Prostate gland (tissue), 2 donors: Measurements from ENCODE around the gene ONECUT1.

Experiments
- CTCF ChIP-seq, 4 experiments: fragments of 200-600 bp in 2 of 4; fragments of 450-650 bp in 2 of 4; sonication (generic) in 2 of 4; IDR thresholded peaks; 1 replicate in 3 of 4; 2 replicates in 1 of 4; pipeline ENCODE4 v1.5.1; 2016 to 2019; ENCODE audit warnings: antibody characterized with exemption in 4 of 4, mild to moderate bottlenecking in 2 of 4, moderate library complexity in 2 of 4
- POLR2A ChIP-seq: fragments of 450-650 bp; IDR thresholded peaks from one replicate; pipeline ENCODE4 v1.6.1; 2016; ENCODE audit warnings: antibody characterized with exemption, mild to moderate bottlenecking
- POLR2AphosphoS5 ChIP-seq: sonication (generic); formaldehyde crosslinking; IDR thresholded peaks from one replicate; pipeline ENCODE4 v1.6.1; 2017; ENCODE audit warnings: antibody characterized with exemption

- TF ChIP-seq CTCF (IDR thresholded peaks at IDR 0.05) (no peak), POLR2AphosphoS5 (no peak), POLR2A (no peak)
Measured at GRCh38 chr15:52757496-52757895, 32.6 kb downstream of the ONECUT1 start.
